Natural killer cell (primary cell): Measurements from ENCODE around the gene MFSD12. TPM values are rescaled to one million over a fixed set of nuclear protein-coding genes. Genes with fewer than 3 reads are reported as not detected.
"Not testable (repeated sequence)": the region's sequence is repeated elsewhere in the genome, so short reads cannot be mapped to it uniquely, and the experiment has no call there.

Experiments
- ATAC-seq, 3 donors: fragments of 150-1000 bp in 2 of 3; fragments of 200-7000 bp in 1 of 3; cut with Tn5 transposase; 1 replicate in 1 of 3; 2 replicates in 2 of 3; pipeline ENCODE4 v1.10.0; 2021; ENCODE audit warnings: mild to moderate bottlenecking in 2 of 3, moderate library complexity in 2 of 3
- DNase-seq, 2 donors: peaks; one replicate each; pipeline versions ENCODE4 v3.0.0 to v3.0.0-alpha.2; 2013 to 2021; ENCODE audit warnings: mixed read lengths in 1 of 2
- H3K27ac ChIP-seq: one replicate; pipeline ENCODE4 v1.5.1; 2013; ENCODE audit warnings: mild to moderate bottlenecking, low read length
- H3K27me3 ChIP-seq: one replicate; pipeline ENCODE4 v1.6.1; 2013; ENCODE audit warnings: low read length; ENCODE audit not compliant: control insufficient read depth, insufficient read depth
- H3K36me3 ChIP-seq: one replicate; pipeline ENCODE4 v1.6.1; 2013; ENCODE audit warnings: low read length; ENCODE audit not compliant: control insufficient read depth, insufficient read depth
- H3K4me1 ChIP-seq: one replicate; pipeline ENCODE4 v1.6.1; 2013; ENCODE audit warnings: low read length; ENCODE audit not compliant: control insufficient read depth, insufficient read depth
- H3K4me3 ChIP-seq: one replicate; pipeline ENCODE4 v1.5.1; 2013; ENCODE audit warnings: low read length
- H3K9me3 ChIP-seq: one replicate; pipeline ENCODE4 v1.6.1; 2013; ENCODE audit warnings: low read length; ENCODE audit not compliant: control insufficient read depth, insufficient read depth
- H3K27ac Mint-ChIP-seq, 2 donors: one replicate each; pipeline ENCODE4 v1.8.0; 2022; ENCODE audit warnings: mild to moderate bottlenecking in 2 of 2, mixed read lengths in 2 of 2, moderate library complexity in 1 of 2
- H3K27me3 Mint-ChIP-seq, 2 donors: one replicate each; pipeline ENCODE4 v1.8.0; 2022; ENCODE audit warnings: low read depth in 2 of 2, mixed read lengths in 2 of 2
- H3K36me3 Mint-ChIP-seq: one replicate; pipeline ENCODE4 v1.8.0; 2022; ENCODE audit warnings: mixed read lengths
- H3K4me1 Mint-ChIP-seq, 2 donors: one replicate each; pipeline ENCODE4 v1.8.0; 2022; ENCODE audit warnings: mixed read lengths in 2 of 2
- H3K4me3 Mint-ChIP-seq: one replicate; pipeline ENCODE4 v1.8.0; 2022; ENCODE audit warnings: mild to moderate bottlenecking, moderate library complexity, mixed read lengths
- H3K9me3 Mint-ChIP-seq, 2 donors: one replicate each; pipeline ENCODE4 v1.8.0; 2022; ENCODE audit warnings: mixed read lengths in 2 of 2
- WGBS: methylation state at CpG from one replicate; pipeline ENCODE4 v1.1.7; 2013; ENCODE audit warnings: missing lambda C conversion rate; ENCODE audit not compliant: insufficient coverage; 5-methylcytosine and 5-hydroxymethylcytosine counted together
- intact Hi-C: fragments of 100-400 bp; cut with micrococcal nuclease; formaldehyde crosslinking; loops from one replicate; pipeline ENCODE4 v1.14.2; 2022
- total RNA-seq, 4 donors: library from RNA; stranded (reverse); fragments of 120-200 nt in 1 of 4; gene quantifications; one replicate each; pipeline versions ENCODE4 v1.2.3 to v1.2.4, GENCODE V29; 2013 to 2022
- TF ChIP-seq, protein P1 (sequence below): fragments of 200-600 bp; IDR thresholded peaks from one replicate; pipeline ENCODE4 v1.8.0; 2022; ENCODE audit warnings: antibody characterized with exemption

The MFSD12 gene
- total RNA-seq, 3 donors from 2014 or later (not counting 1 experiment from before 2014, with no cell fraction given): 29.8 to 34.5 (median 33.6) TPM

DNA sequence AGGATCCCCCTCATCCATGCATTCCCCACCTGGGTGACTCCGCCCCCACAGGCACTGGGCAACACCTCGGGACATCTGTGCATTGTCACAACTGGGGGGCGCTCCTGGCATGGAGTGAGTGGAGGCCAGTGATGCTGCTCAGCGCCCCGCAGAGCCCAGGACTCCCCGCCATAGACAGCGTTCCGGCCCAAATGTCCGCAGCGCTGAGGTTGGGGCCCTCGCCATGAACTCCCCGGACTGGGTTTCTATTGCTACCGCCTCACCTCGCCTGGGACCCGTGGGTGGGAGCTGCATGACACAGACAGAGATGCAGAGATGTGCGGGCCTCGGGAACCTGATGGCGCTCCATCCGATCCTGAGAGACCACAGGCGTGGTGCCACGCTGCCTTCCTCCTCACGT lies 46.7 kb downstream of the MFSD12 start:
- H3K4me3 ChIP-seq: no peak overlapping the region
- Mint-ChIP-seq H3K27me3 (no peaks in the 10 kb centered on the region), H3K27ac (no peak overlapping the region), H3K4me3 (no peak overlapping the region), H3K4me1 (peaks cover 36 to 51% of the 10 kb centered on the region in 2 donors), H3K36me3 (no peaks in the 10 kb centered on the region), H3K9me3 (no peaks in the 10 kb centered on the region)
- H3K4me1 ChIP-seq: peaks cover 49% of the 10 kb centered on the region
- no peaks in the 10 kb centered on the region for H3K27me3 ChIP-seq
- peaks cover 11% of the 10 kb centered on the region for H3K36me3 ChIP-seq
- no peak overlapping the region for H3K27ac ChIP-seq
- intact Hi-C loops: no loop called here
- ATAC-seq (no peak), DNase-seq (no peak)
- no peaks in the 10 kb centered on the region for H3K9me3 ChIP-seq
- WGBS: 92% methylated on average over 22 of the region's 22 CpGs
- TF ChIP-seq, protein P1, sequence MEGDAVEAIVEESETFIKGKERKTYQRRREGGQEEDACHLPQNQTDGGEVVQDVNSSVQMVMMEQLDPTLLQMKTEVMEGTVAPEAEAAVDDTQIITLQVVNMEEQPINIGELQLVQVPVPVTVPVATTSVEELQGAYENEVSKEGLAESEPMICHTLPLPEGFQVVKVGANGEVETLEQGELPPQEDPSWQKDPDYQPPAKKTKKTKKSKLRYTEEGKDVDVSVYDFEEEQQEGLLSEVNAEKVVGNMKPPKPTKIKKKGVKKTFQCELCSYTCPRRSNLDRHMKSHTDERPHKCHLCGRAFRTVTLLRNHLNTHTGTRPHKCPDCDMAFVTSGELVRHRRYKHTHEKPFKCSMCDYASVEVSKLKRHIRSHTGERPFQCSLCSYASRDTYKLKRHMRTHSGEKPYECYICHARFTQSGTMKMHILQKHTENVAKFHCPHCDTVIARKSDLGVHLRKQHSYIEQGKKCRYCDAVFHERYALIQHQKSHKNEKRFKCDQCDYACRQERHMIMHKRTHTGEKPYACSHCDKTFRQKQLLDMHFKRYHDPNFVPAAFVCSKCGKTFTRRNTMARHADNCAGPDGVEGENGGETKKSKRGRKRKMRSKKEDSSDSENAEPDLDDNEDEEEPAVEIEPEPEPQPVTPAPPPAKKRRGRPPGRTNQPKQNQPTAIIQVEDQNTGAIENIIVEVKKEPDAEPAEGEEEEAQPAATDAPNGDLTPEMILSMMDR: no peak

- peaks cover 39 to 54% of the 10 kb centered on the region in 2 donors for H3K4me1 Mint-ChIP-seq
- DNase-seq: no peak
- Histone ChIP-seq H3K27me3 (no peaks in the 10 kb centered on the region), H3K4me1 (peaks cover 56% of the 10 kb centered on the region), H3K27ac (no peak overlapping the region), H3K36me3 (peaks cover 11% of the 10 kb centered on the region), H3K4me3 (no peak overlapping the region), H3K9me3 (no peaks in the 10 kb centered on the region)
- H3K4me3 Mint-ChIP-seq: peak overlapping the region; percentile 79
- intact Hi-C loops: no loop called here
- ATAC-seq: no peak
- no peaks in the 10 kb centered on the region for H3K9me3 Mint-ChIP-seq
- H3K27me3 Mint-ChIP-seq: no peaks in the 10 kb centered on the region
- WGBS: 67% methylated on average over 15 of the region's 15 CpGs
- TF ChIP-seq, protein P1: no peak
- no peaks in the 10 kb centered on the region for H3K36me3 Mint-ChIP-seq
- peak overlapping the region; percentile 83 to 87 for H3K27ac Mint-ChIP-seq
Observed at GRCh38 chr19:3509566-3509989, 47.8 kb downstream of the MFSD12 start.

DNA sequence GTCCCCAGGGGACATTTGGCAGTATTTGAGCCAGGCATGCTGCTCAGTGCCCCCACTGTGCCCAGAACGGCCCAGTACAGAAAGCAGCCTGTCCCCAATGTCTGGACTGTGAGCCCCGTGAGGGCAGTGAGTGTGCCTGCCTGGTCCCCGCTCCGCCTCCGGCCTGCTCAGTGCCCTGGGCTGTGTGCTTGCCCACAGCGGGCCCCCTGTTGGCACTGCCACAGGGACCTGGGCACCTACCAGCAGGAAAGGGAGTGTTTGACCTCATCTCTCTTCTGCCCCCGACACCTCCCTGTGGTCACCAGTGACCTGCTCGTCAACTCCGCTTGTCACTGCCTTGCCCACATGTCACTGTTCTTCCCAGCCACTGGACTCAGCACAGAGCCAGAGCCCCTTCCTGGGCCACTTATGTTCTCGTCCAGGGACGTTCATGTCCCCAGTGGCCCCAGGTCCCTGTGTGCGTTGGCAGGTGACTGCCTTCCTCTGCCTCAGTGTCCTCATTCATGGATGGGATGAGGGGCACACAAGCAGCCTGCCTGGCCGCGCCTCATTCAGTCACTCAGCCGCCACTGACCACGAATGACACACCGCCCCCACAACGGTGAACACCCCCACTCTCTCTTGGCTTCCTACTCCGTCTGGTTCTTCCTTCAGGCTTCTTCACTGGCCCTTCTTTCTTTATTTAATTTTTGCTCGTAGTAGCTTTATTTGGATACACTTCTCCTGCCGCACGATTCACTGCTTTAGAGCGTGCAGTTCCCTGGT lies 48.4 kb downstream of the MFSD12 start:
- DNase-seq: no peak
- Histone ChIP-seq H3K27me3 (no peaks in the 10 kb centered on the region), H3K27ac (peak overlapping the region; percentile 20), H3K9me3 (no peaks in the 10 kb centered on the region), H3K4me3 (no peak overlapping the region), H3K4me1 (peaks cover 56% of the 10 kb centered on the region), H3K36me3 (peaks cover 11% of the 10 kb centered on the region)
- Mint-ChIP-seq H3K9me3 (no peaks in the 10 kb centered on the region), H3K4me1 (peaks cover 39 to 54% of the 10 kb centered on the region in 2 donors), H3K4me3 (peak overlapping the region; percentile 79), H3K27ac (peak overlapping the region; percentile 83 to 87), H3K27me3 (no peaks in the 10 kb centered on the region), H3K36me3 (no peaks in the 10 kb centered on the region)
- ATAC-seq: no peak
- WGBS: 63% methylated on average over 23 of the region's 23 CpGs
- intact Hi-C loops: no loop called here
- TF ChIP-seq, protein P1: no peak

- H3K27me3 Mint-ChIP-seq, H3K9me3 ChIP-seq, H3K9me3 Mint-ChIP-seq, H3K36me3 Mint-ChIP-seq, intact Hi-C loops, H3K4me3 ChIP-seq, DNase-seq, ATAC-seq, H3K27me3 ChIP-seq: not testable (repeated sequence)
- Mint-ChIP-seq H3K4me1 (peaks cover 39 to 54% of the 10 kb centered on the region in 2 donors), H3K27ac (peak overlapping the region; percentile 83 to 87), H3K4me3 (peak overlapping the region; percentile 62)
- peak overlapping the region; percentile 11 for H3K27ac ChIP-seq
- peaks cover 11% of the 10 kb centered on the region for H3K36me3 ChIP-seq
- WGBS: 98% methylated on average over 18 of the region's 18 CpGs
- H3K4me1 ChIP-seq: peaks cover 56% of the 10 kb centered on the region
Observed at GRCh38 chr19:3508121-3508661, 49.2 kb downstream of the MFSD12 start.
